CD8-positive, alpha-beta memory T cell (primary cell): ENCODE measurements around the gene PROM1. TPM values are rescaled to one million over a fixed set of nuclear protein-coding genes. Genes with fewer than 3 reads are reported as not detected.

ENCODE experiments used
- CTCF ChIA-PET: fragments of 350-600 bp; sonication (Branson Sonifier 250); formaldehyde crosslinking; loops from one replicate; lab custom pipeline; 2021; ENCODE audit warnings: antibody characterized with exemption; lab: Charles Lee
- POLR2A ChIA-PET: fragments of 350-600 bp; sonication (Branson Sonifier 250); formaldehyde crosslinking; loops from one replicate; lab custom pipeline; 2021; ENCODE audit warnings: antibody characterized with exemption; lab: Charles Lee
- DNase-seq, 5 donors: peaks; one replicate each; pipeline versions ENCODE4 v3.0.0 to v3.0.0-alpha.2; 2020 to 2022; ENCODE audit warnings: mixed read lengths in 1 of 5
- H3K27ac ChIP-seq: one replicate; pipeline ENCODE4 v1.7.0; 2013; ENCODE audit warnings: low read depth, mild to moderate bottlenecking, low read length, moderate library complexity
- H3K27me3 ChIP-seq: 2 replicates; pipeline ENCODE4 v1.7.0; 2013; ENCODE audit warnings: low read length, mild to moderate bottlenecking; ENCODE audit not compliant: insufficient read depth, poor library complexity, severe bottlenecking
- H3K36me3 ChIP-seq: 2 replicates; pipeline ENCODE4 v1.7.0; 2013; ENCODE audit warnings: mild to moderate bottlenecking, low read length, moderate library complexity; ENCODE audit not compliant: insufficient read depth
- H3K4me1 ChIP-seq: 2 replicates; pipeline ENCODE4 v1.7.0; 2013; ENCODE audit warnings: mild to moderate bottlenecking, low read length, moderate library complexity; ENCODE audit not compliant: insufficient read depth
- H3K4me3 ChIP-seq: 2 replicates; pipeline ENCODE4 v1.7.0; 2013; ENCODE audit warnings: mild to moderate bottlenecking, low read length
- H3K9me3 ChIP-seq: 2 replicates; pipeline ENCODE4 v1.7.0; 2013; ENCODE audit warnings: mild to moderate bottlenecking, low read length
- H3K27ac Mint-ChIP-seq, 8 donors: one replicate each; pipeline ENCODE4 v1.8.0; 2020 to 2021; ENCODE audit warnings: mixed read lengths in 8 of 8, mild to moderate bottlenecking in 6 of 8, inconsistent platforms in 3 of 8, moderate library complexity in 3 of 8
- H3K27me3 Mint-ChIP-seq, 2 donors: one replicate each; pipeline ENCODE4 v1.8.0; 2020 to 2021; ENCODE audit warnings: mixed read lengths in 2 of 2, mild to moderate bottlenecking in 1 of 2, moderate library complexity in 1 of 2
- H3K36me3 Mint-ChIP-seq, 3 donors: one replicate each; pipeline ENCODE4 v1.8.0; 2020 to 2021; ENCODE audit warnings: mixed read lengths in 3 of 3, inconsistent platforms in 1 of 3, mild to moderate bottlenecking in 1 of 3
- H3K4me1 Mint-ChIP-seq, 3 donors: one replicate each; pipeline ENCODE4 v1.8.0; 2020 to 2021; ENCODE audit warnings: mixed read lengths in 3 of 3, inconsistent platforms in 1 of 3, mild to moderate bottlenecking in 1 of 3
- H3K4me3 Mint-ChIP-seq, 7 donors: one replicate each; pipeline ENCODE4 v1.8.0; 2020 to 2021; ENCODE audit warnings: mixed read lengths in 7 of 7, mild to moderate bottlenecking in 6 of 7, moderate library complexity in 4 of 7, inconsistent platforms in 2 of 7
- H3K9me3 Mint-ChIP-seq, 5 donors: one replicate each; pipeline ENCODE4 v1.8.0; 2020 to 2022; ENCODE audit warnings: mixed read lengths in 5 of 5, mild to moderate bottlenecking in 3 of 5, moderate library complexity in 2 of 5, inconsistent platforms in 1 of 5
- polyA plus RNA-seq: library from polyadenylated mRNA; unstranded; fragments of 300-500 nt; fragmentation: Illumina TruSeq; gene quantifications from one replicate; pipeline ENCODE4 v1.2.3, GENCODE V29; 2021
- total RNA-seq, 2 experiments: library from RNA; stranded (reverse); gene quantifications; one replicate each; pipeline ENCODE4 v1.2.3, GENCODE V29; 2021

Gene PROM1
- total and polyA plus RNA-seq, 3 experiments from 2014 or later, result 0.72 TPM; not detected in 2

DNA sequence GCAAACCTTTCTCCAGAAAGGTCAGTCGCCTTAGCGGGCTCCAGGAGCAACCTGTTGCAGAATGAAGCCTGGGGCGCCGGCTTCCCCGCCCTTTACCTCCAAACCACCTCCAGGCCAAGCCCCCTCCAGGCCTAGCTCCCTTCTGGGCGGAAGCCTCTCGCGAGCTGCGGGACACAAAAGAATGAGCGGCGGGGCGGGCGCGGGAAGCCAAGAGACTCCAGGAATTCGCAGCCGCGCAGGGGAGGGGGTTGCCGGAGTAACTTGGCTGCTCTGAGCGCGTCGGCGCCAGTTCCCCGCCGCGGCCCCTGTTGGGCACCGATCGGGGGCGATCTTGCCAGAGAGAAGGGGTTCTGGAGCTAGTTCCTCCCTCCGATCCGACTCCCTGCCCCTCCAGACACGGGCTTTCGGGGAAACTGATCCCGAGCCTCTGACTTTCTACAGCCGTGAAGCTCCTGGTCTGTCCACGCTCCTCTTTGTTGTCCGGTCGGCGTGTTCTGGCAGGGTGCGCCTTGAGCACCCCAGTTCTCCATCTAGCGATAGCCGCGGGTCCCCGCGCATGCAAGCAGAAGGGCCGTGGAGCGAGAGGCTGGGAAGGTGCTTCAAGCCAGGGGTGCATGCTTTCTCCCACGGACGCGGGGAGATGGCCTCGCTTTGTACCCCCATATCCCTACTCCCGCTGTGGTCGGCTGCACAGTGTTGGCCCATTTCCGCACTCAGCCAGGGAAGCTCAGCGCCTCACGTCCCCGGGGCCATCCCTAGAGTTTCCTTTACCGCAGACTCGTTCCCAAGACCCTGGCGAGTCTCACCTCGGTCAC is 1.2 kb downstream of the PROM1 start:
- Histone ChIP-seq H3K27me3 (peaks cover 18% of the 10 kb centered on the region), H3K9me3 (no peaks in the 10 kb centered on the region), H3K4me3 (peak overlapping the region; percentile 39), H3K36me3 (no peaks in the 10 kb centered on the region), H3K4me1 (peaks cover 7% of the 10 kb centered on the region), H3K27ac (no peak overlapping the region)
- Mint-ChIP-seq H3K4me3 (peak overlapping the region in 6 of 7 donors; percentile 51 to 81 (median 69)), H3K9me3 (no peaks in the 10 kb centered on the region), H3K27ac (no peak overlapping the region), H3K36me3 (no peaks in the 10 kb centered on the region), H3K27me3 (peaks cover 52 to 79% of the 10 kb centered on the region in 2 donors), H3K4me1 (peaks cover 17 to 24% (median 24%) of the 10 kb centered on the region in 3 donors)
- POLR2A ChIA-PET, result no interaction called here
- CTCF ChIA-PET, result interaction anchor here (1.1 to 1.4 kb wide), 2 partner anchors 11 to 120 kb away, joined by 3 read pairs; no protein-coding TSS in a partner anchor
- DNase-seq, result no peak

DNA sequence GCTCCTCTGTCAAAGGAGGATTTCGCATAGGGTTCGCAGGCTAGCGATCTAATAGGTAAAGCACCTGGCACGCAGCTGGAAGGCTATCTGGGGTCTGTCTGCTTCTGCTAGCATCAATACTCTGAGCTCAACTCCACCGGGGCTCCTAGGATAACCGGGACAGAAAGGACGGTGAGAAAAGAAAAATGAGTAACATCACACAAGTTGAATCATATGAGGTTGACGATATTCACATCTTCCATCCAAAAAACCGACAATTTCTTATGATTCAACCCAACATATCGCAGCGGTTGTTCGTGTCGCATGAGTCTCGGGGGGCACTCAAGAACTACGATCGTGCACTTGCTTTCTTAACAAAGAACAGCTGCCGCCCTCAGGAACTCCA is 1.8 kb downstream of the PROM1 start:
- no peak overlapping the region for H3K4me3 ChIP-seq
- POLR2A ChIA-PET, result no interaction called here

DNA sequence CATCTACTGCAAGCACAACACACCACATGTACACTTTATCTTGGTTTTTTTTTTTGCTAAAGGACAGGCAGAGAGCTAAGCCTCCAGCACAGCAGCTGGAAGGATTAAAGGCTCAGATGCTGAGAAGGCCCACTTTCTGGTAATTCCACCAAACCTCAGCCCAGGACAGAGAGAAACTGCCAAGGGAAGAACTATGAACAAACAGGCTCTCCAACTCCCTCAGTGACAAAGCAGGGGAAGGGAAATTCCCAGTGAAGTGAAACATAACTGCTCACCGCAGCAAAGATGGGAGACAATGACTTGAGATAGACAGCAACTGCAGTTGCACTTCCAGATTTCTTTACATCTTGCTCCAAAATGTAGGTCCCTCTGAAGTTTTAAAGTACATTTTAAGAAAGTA is 4.8 kb downstream of the PROM1 start:
- H3K4me1 Mint-ChIP-seq, result peaks cover 15 to 20% (median 17%) of the 10 kb centered on the region in 3 donors
- H3K27me3 ChIP-seq, result peaks cover 18% of the 10 kb centered on the region
- no peak for DNase-seq
- H3K36me3 Mint-ChIP-seq, result no peaks in the 10 kb centered on the region
- ChIA-PET POLR2A (no interaction called here), CTCF (no interaction called here)
- no peak overlapping the region for H3K27ac ChIP-seq
- peaks cover 7% of the 10 kb centered on the region for H3K4me1 ChIP-seq
- H3K9me3 ChIP-seq, result no peaks in the 10 kb centered on the region
- H3K36me3 ChIP-seq, result no peaks in the 10 kb centered on the region
- H3K9me3 Mint-ChIP-seq, result no peaks in the 10 kb centered on the region
- H3K27ac Mint-ChIP-seq, result no peak overlapping the region
- no peak overlapping the region for H3K4me3 ChIP-seq
- H3K27me3 Mint-ChIP-seq, result peaks cover 36 to 69% of the 10 kb centered on the region in 2 donors
- H3K4me3 Mint-ChIP-seq, result no peak overlapping the region

More for the DNA sequence above, 1.8 kb downstream of the PROM1 start:
- Mint-ChIP-seq H3K27me3 (peaks cover 48 to 79% of the 10 kb centered on the region in 2 donors), H3K36me3 (no peaks in the 10 kb centered on the region), H3K9me3 (no peaks in the 10 kb centered on the region), H3K4me1 (peaks cover 17 to 24% (median 24%) of the 10 kb centered on the region in 3 donors), H3K4me3 (peak overlapping the region in 6 of 7 donors; percentile 45 to 74 (median 65)), H3K27ac (no peak overlapping the region)
- Histone ChIP-seq H3K27ac (no peak overlapping the region), H3K27me3 (peaks cover 18% of the 10 kb centered on the region), H3K9me3 (no peaks in the 10 kb centered on the region), H3K4me1 (peaks cover 7% of the 10 kb centered on the region), H3K36me3 (no peaks in the 10 kb centered on the region)
- CTCF ChIA-PET, result interaction anchor here (1.1 to 1.4 kb wide), 2 partner anchors 11 to 121 kb away, joined by 3 read pairs; no protein-coding TSS in a partner anchor
- no peak for DNase-seq

DNA sequence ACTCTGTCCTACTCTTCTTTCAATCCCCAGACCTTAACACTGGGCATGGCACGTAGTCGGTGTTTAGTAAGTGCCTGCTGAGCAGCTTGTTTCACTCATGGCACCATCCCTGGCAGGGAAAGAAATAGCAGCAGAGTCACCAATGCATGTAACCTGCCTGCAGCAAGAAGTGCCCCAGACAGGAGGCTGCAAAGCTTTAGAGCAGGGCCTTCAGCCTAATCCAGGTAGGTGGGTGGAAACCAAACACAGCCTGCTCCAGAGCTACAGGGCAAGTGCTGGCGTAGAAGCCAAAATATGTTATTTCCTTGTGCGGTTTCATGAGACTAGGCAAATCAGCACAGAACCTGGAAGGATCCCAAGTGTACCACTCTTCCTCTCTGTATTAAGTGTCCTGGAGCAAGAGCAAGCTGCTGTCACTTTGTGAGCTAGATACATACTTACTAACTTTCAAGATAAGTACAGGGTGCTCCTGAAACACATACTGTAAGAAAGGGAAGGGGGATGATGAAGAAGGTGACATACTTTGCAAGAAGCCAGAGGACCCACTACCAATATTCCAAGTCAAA is 5.5 kb downstream of the PROM1 start:
- Histone ChIP-seq H3K9me3 (no peaks in the 10 kb centered on the region), H3K27ac (no peak overlapping the region), H3K36me3 (no peaks in the 10 kb centered on the region), H3K4me3 (no peak overlapping the region), H3K27me3 (peaks cover 18% of the 10 kb centered on the region), H3K4me1 (peaks cover 7% of the 10 kb centered on the region)
- Mint-ChIP-seq H3K36me3 (no peaks in the 10 kb centered on the region), H3K4me3 (no peak overlapping the region), H3K4me1 (peaks cover 13 to 17% (median 15%) of the 10 kb centered on the region in 3 donors), H3K27ac (no peak overlapping the region), H3K27me3 (peaks cover 34 to 68% of the 10 kb centered on the region in 2 donors), H3K9me3 (no peaks in the 10 kb centered on the region)
- CTCF ChIA-PET, result no interaction called here
- no peak for DNase-seq
- POLR2A ChIA-PET, result no interaction called here

DNA sequence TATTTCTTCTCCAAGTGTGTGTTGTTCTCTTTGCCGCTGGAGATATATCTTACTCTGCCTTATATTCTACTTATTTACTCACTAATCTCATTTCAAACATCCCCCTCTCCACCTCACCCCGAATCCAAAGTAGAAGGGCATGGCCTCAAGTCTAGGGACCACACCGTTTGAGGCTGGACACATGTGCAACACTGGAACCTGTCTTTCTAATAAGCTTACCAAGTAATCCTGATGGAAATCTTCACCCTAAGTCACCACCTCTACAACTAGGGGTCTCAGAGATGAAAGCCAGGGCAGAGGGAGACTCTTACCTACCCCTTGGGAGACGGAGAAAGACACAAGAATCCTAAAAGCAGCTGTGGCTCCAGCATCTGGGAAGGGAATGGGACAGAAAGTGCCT is 6.0 kb downstream of the PROM1 start:
- Histone ChIP-seq H3K36me3 (no peaks in the 10 kb centered on the region), H3K27me3 (peaks cover 15% of the 10 kb centered on the region), H3K4me1 (peaks cover 7% of the 10 kb centered on the region), H3K4me3 (no peak overlapping the region), H3K27ac (no peak overlapping the region), H3K9me3 (no peaks in the 10 kb centered on the region)
- H3K9me3 Mint-ChIP-seq, result no peaks in the 10 kb centered on the region
- H3K4me3 Mint-ChIP-seq, result no peak overlapping the region
- ChIA-PET POLR2A (no interaction called here), CTCF (no interaction called here)
- H3K4me1 Mint-ChIP-seq, result peaks cover 10 to 13% (median 12%) of the 10 kb centered on the region in 3 donors
- peaks cover 34 to 69% of the 10 kb centered on the region in 2 donors for H3K27me3 Mint-ChIP-seq
- no peak for DNase-seq
- no peaks in the 10 kb centered on the region for H3K36me3 Mint-ChIP-seq
- no peak overlapping the region for H3K27ac Mint-ChIP-seq

DNA sequence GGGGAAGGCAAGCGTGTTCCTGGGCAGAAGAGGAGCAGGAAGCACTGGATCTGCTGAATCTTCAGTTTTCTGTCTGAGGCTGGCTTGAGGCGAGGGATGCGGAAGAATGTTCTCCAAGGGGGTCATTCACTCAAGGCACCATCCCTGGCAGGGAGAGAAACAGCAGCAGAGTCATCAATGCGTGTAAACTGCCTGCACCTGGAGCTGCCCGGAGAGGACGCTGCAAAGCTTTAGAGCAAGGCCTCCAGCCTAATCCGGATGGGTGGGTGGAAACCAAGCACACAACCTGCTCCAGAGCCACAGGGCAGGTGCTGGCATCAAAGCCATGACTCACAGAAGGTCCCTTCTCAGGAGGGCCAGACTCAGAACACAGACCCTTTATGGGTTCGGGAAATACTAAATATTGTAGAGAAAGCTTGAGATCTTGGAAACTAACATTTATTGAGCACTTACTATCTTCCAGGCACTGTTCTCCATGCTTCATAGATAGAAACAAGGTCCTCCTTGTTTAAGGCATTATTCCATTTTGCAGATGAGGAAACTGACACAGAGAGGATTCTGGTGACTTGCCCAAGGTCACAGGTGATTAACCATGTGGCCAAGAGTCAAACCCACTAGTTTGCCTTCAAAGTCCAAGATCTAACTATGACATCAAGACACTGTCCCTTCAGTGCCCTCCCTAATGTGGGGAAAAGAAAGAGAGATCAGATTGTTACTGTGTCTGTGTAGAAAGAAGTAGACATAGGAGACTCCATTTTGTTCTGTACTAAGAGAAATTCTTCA is 7.7 kb downstream of the PROM1 start:
- Histone ChIP-seq H3K9me3 (no peaks in the 10 kb centered on the region), H3K27me3 (no peaks in the 10 kb centered on the region), H3K4me3 (no peak overlapping the region), H3K27ac (no peak overlapping the region), H3K4me1 (no peaks in the 10 kb centered on the region), H3K36me3 (no peaks in the 10 kb centered on the region)
- ChIA-PET CTCF (no interaction called here), POLR2A (no interaction called here)
- Mint-ChIP-seq H3K36me3 (no peaks in the 10 kb centered on the region), H3K27ac (no peak overlapping the region), H3K27me3 (peaks cover 31 to 68% of the 10 kb centered on the region in 2 donors), H3K9me3 (no peaks in the 10 kb centered on the region), H3K4me3 (no peak overlapping the region), H3K4me1 (no peaks in the 10 kb centered on the region)
- no peak for DNase-seq

DNA sequence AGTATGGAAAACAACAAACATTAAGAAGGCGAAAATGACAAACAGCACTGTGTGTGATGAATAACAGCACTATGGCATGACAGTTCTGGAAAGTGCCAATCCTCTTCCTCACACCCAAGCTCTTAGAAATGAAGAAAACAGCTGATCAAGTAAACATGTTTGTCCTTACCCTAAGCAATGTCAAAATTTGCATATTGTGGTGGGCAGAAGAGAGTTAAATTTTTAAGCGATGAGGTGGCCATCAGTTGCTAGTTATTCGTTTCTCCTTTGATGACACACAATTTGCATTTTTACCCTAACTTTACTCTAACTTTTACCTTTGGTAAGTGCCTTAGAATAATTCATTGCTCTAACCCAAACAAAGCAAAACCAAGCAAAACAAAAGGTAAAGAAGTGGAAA is 8.8 kb downstream of the PROM1 start:
- Mint-ChIP-seq H3K4me3 (no peak overlapping the region), H3K4me1 (no peaks in the 10 kb centered on the region), H3K27me3 (peaks cover 23 to 67% of the 10 kb centered on the region in 2 donors), H3K9me3 (no peaks in the 10 kb centered on the region), H3K27ac (no peak overlapping the region), H3K36me3 (no peaks in the 10 kb centered on the region)
- no peaks in the 10 kb centered on the region for H3K4me1 ChIP-seq
- H3K36me3 ChIP-seq, result no peaks in the 10 kb centered on the region
- H3K9me3 ChIP-seq, result no peaks in the 10 kb centered on the region
- H3K4me3 ChIP-seq, result no peak overlapping the region
- ChIA-PET CTCF (no interaction called here), POLR2A (no interaction called here)
- no peaks in the 10 kb centered on the region for H3K27me3 ChIP-seq
- DNase-seq, result no peak
- no peak overlapping the region for H3K27ac ChIP-seq

DNA sequence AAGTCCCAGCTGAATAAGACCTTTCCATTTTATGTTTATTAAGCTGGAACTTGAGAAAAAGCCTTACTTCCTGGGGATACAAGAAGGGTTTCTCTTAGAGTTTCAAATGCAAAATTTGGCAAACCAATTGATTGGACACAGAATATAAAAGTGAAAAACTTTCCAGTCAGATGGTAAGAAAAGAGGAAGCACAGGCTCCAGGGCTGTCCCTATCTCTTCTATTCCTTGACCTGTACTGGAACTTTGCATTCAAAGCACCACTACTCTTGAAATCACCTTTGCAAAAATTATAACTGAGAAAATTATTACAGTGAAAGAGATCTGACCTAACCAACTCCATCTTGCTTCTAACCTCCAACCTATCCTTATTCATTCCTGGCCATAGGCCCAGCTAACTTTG is 11.7 kb downstream of the PROM1 start:
- Mint-ChIP-seq H3K9me3 (no peaks in the 10 kb centered on the region), H3K27me3 (peaks cover 8 to 50% of the 10 kb centered on the region in 2 donors), H3K4me1 (no peaks in the 10 kb centered on the region), H3K36me3 (no peaks in the 10 kb centered on the region), H3K27ac (no peak overlapping the region), H3K4me3 (no peak overlapping the region)
- ChIA-PET CTCF (no interaction called here), POLR2A (no interaction called here)
- no peaks in the 10 kb centered on the region for H3K27me3 ChIP-seq
- no peak for DNase-seq
- H3K36me3 ChIP-seq, result no peaks in the 10 kb centered on the region
- H3K9me3 ChIP-seq, result no peaks in the 10 kb centered on the region
- H3K4me3 ChIP-seq, result no peak overlapping the region
- no peaks in the 10 kb centered on the region for H3K4me1 ChIP-seq
- no peak overlapping the region for H3K27ac ChIP-seq
